ENCODE data around the gene NTM. TPM values are rescaled to one million over a fixed set of nuclear protein-coding genes. Genes with fewer than 3 reads are reported as not detected.

Gene NTM
- total RNA-seq, 1 experiment from 2014 or later, result not detected

DNA sequence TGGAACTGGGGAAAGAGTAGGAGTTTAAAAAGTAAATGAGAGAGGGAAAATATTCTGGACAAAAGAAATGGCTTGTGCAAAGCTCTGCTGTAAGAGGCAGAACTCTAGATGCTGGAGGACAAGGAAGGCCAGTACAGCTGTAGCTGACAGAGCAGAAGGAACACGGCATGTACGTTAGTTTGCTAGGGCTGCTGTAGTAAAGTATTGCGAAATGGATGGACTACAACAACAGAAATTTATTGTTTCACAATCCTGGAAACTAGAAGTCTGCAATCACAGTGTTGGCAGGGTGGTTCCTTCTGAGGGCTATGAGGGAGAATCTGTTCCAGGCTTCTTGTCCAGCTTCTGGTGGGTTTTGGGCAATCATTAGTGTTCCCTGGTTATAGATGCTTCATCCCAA, 454.4 kb downstream of the NTM start:
- Histone ChIP-seq H3K27me3 (ENCODE audit: insufficient read depth, low read length) (no peaks in the 10 kb centered on the region), H3K4me1 (ENCODE audit: control insufficient read depth in 1 of 2, insufficient read depth in 2 of 2, low read length in 2 of 2) (no peaks in the 10 kb centered on the region), H3K36me3 (ENCODE audit: control insufficient read depth in 1 of 2, insufficient read depth in 2 of 2, low read length in 2 of 2) (no peaks in the 10 kb centered on the region), H3K9me2 (ENCODE audit: insufficient read depth) (no peaks in the 10 kb centered on the region), H3K27ac (ENCODE audit: low read depth, low read length) (no peak overlapping the region), H2AFZ (ENCODE audit: low read depth, low read length, poor library complexity, severe bottlenecking) (no peak overlapping the region), H3K4me3 (replicated peaks in 1 of 2; ENCODE audit: low read depth in 1 of 2, low read length in 2 of 2) (no peak overlapping the region), H3K79me2 (ENCODE audit: insufficient read depth, low read length) (no peaks in the 10 kb centered on the region), H3K9ac (ENCODE audit: low read length) (no peak overlapping the region), H3K9me3 (ENCODE audit: control insufficient read depth in 1 of 2, insufficient read depth in 1 of 2, low read depth in 1 of 2, low read length in 2 of 2) (peaks cover 0 to 17% of the 10 kb centered on the region in 2 experiments; a peak in 3 of 4 replicates), H3K4me2 (ENCODE audit: low read length) (no peak overlapping the region), H4K20me1 (ENCODE audit: insufficient read depth) (no peaks in the 10 kb centered on the region)
- ChIA-PET RAD21 (ENCODE audit: low non-redundant PET in 1 of 2, low total read pairs in 2 of 2, uncharacterized antibody in 2 of 2, unreplicated experiment in 2 of 2) (no interaction called here), POLR2A (no interaction called here), CTCF (no interaction called here)
- no peak for ATAC-seq
- intact Hi-C loops (cut with micrococcal nuclease), result no loop called here
- BruUV-seq (replicated peaks), result no TSS peak
- no peak for TF ChIP-seq ELF1 (IDR thresholded peaks at IDR 0.05; ENCODE audit: borderline replicate concordance, low read depth)
- TF ChIP-seq POLR2AphosphoS5 (IDR thresholded peaks at IDR 0.05; ENCODE audit: low read depth, low read length), result no peak
- no peak for TF ChIP-seq YY1 (IDR thresholded peaks at IDR 0.05; ENCODE audit: extremely low read depth, insufficient replicate concordance, low read depth, low read length)
- TF ChIP-seq SIN3A (IDR thresholded peaks at IDR 0.05; ENCODE audit: low read depth), result no peak
- TF ChIP-seq ZFX (IDR thresholded peaks at IDR 0.05), result no peak
- TF ChIP-seq CEBPB (IDR thresholded peaks at IDR 0.05; ENCODE audit: low read depth), result no peak
- TF ChIP-seq EZH2phosphoT487 (IDR thresholded peaks at IDR 0.05; ENCODE audit: borderline replicate concordance), result no peak
- no peak for TF ChIP-seq EZH2 (IDR thresholded peaks at IDR 0.05)
- TF ChIP-seq JUND (IDR thresholded peaks at IDR 0.05), result no peak
- TF ChIP-seq ZNF274 (IDR thresholded peaks at IDR 0.05; ENCODE audit: low read depth, low read length), result no peak
- no peak for TF ChIP-seq POLR2A (IDR thresholded peaks at IDR 0.05; ENCODE audit: borderline replicate concordance, extremely low read depth, insufficient read depth, insufficient read length)
- no peak for TF ChIP-seq EGR1 (IDR thresholded peaks at IDR 0.05; ENCODE audit: low read depth)
- TF ChIP-seq, protein P1, sequence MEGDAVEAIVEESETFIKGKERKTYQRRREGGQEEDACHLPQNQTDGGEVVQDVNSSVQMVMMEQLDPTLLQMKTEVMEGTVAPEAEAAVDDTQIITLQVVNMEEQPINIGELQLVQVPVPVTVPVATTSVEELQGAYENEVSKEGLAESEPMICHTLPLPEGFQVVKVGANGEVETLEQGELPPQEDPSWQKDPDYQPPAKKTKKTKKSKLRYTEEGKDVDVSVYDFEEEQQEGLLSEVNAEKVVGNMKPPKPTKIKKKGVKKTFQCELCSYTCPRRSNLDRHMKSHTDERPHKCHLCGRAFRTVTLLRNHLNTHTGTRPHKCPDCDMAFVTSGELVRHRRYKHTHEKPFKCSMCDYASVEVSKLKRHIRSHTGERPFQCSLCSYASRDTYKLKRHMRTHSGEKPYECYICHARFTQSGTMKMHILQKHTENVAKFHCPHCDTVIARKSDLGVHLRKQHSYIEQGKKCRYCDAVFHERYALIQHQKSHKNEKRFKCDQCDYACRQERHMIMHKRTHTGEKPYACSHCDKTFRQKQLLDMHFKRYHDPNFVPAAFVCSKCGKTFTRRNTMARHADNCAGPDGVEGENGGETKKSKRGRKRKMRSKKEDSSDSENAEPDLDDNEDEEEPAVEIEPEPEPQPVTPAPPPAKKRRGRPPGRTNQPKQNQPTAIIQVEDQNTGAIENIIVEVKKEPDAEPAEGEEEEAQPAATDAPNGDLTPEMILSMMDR (IDR thresholded peaks at IDR 0.05 in 2 of 3, conservative IDR thresholded peaks at IDR 0.05 in 1 of 3; ENCODE audit: borderline replicate concordance in 1 of 3, insufficient read depth in 1 of 3, low read depth in 2 of 3, low read length in 2 of 3), result no peak
- TF ChIP-seq FOSL1 (IDR thresholded peaks at IDR 0.05; ENCODE audit: low read depth), result no peak
- no peak for DNase-seq (ENCODE audit: low read depth, low spot score)

All from HCT116 (cell line).